IMR-90 (cell line): ENCODE data around the gene NFATC1. TPM values are rescaled to one million over a fixed set of nuclear protein-coding genes. Genes with fewer than 3 reads are reported as not detected.

Experiments
- ATAC-seq: fragments of 200-7000 bp; cut with Tn5 transposase; 2 replicates; pipeline ENCODE4 v1.9.1; 2020; ENCODE audit warnings: low read depth, mild to moderate bottlenecking, moderate library complexity
- BruUV-seq: library from RNA; stranded (reverse); fragments of 400-500 nt; replicated peaks from 2 replicates; lab custom pipeline; 2021; lab: Mats Ljungman, UMichigan
- CTCF ChIA-PET: fragments of 300-600 bp; formaldehyde crosslinking; extraction: SDS; loops from one replicate; lab custom pipeline; 2021; ENCODE audit warnings: antibody characterized with exemption; lab: Yijun Ruan, JAX
- POLR2A ChIA-PET: fragments of 300-600 bp; sonication (Branson Sonifier 250); formaldehyde crosslinking; loops from one replicate; lab custom pipeline; 2022; ENCODE audit warnings: antibody characterized with exemption; ENCODE audit not compliant: unreplicated experiment; lab: Charles Lee
- DNase-seq: peaks from one replicate; pipeline ENCODE4 v3.0.0; 2013
- H2AFZ ChIP-seq: replicated peaks from 2 replicates; pipeline ENCODE3; 2013; ENCODE audit warnings: low read length, mild to moderate bottlenecking; ENCODE audit not compliant: poor library complexity
- H2AK5ac ChIP-seq: 2 replicates; pipeline ENCODE4 v1.6.1; 2013; ENCODE audit warnings: low read depth, low read length, inconsistent platforms
- H2AK9ac ChIP-seq: replicated peaks from 2 replicates; pipeline ENCODE3; 2013; ENCODE audit warnings: mild to moderate bottlenecking, low read depth, low read length, moderate library complexity; ENCODE audit not compliant: poor library complexity
- H2BK120ac ChIP-seq: 2 replicates; pipeline ENCODE4 v1.6.1; 2013; ENCODE audit warnings: low read depth, low read length, inconsistent platforms
- H2BK15ac ChIP-seq: 3 replicates; pipeline ENCODE4 v1.6.1; 2013; ENCODE audit warnings: low read depth, low read length, inconsistent platforms
- H2BK20ac ChIP-seq: 2 replicates; pipeline ENCODE4 v1.6.1; 2013; ENCODE audit warnings: low read depth, mild to moderate bottlenecking, inconsistent platforms, low read length, moderate library complexity
- H2BK5ac ChIP-seq: 2 replicates; pipeline ENCODE4 v1.6.1; 2013; ENCODE audit warnings: mild to moderate bottlenecking, low read depth, low read length, inconsistent platforms; ENCODE audit not compliant: poor library complexity, severe bottlenecking
- H3K14ac ChIP-seq: replicated peaks from 2 replicates; pipeline ENCODE4 v1.6.1; 2013; ENCODE audit warnings: low read depth, low read length, inconsistent platforms
- H3K18ac ChIP-seq: 2 replicates; pipeline ENCODE4 v1.6.1; 2013; ENCODE audit warnings: low read depth, low read length, control low read depth
- H3K23ac ChIP-seq: 2 replicates; pipeline ENCODE4 v1.6.1; 2013; ENCODE audit warnings: low read depth, low read length, inconsistent platforms
- H3K27ac ChIP-seq: 2 replicates; pipeline ENCODE4 v1.5.1; 2013; ENCODE audit warnings: mild to moderate bottlenecking, control low read depth, low read length; ENCODE audit not compliant: insufficient read depth
- H3K27me3 ChIP-seq: 2 replicates; pipeline ENCODE4 v1.6.1; 2013; ENCODE audit warnings: low read length; ENCODE audit not compliant: control insufficient read depth, insufficient read depth
- H3K36me3 ChIP-seq: 2 replicates; pipeline ENCODE4 v1.6.1; 2013; ENCODE audit warnings: low read length, mixed read lengths; ENCODE audit not compliant: control insufficient read depth, insufficient read depth
- H3K4ac ChIP-seq: 2 replicates; pipeline ENCODE4 v1.6.1; 2013; ENCODE audit warnings: low read depth, low read length, inconsistent platforms
- H3K4me1 ChIP-seq: 2 replicates; pipeline ENCODE4 v1.6.1; 2013; ENCODE audit warnings: low read length, mixed read lengths; ENCODE audit not compliant: control insufficient read depth, insufficient read depth
- H3K4me2 ChIP-seq: 2 replicates; pipeline ENCODE4 v1.6.1; 2013; ENCODE audit warnings: low read depth, mild to moderate bottlenecking, control low read depth, low read length, moderate library complexity
- H3K4me3 ChIP-seq: 2 replicates; pipeline ENCODE4 v1.5.1; 2013; ENCODE audit warnings: low read depth, mild to moderate bottlenecking, control low read depth, low read length, moderate library complexity; ENCODE audit not compliant: insufficient read depth
- H3K56ac ChIP-seq: 2 replicates; pipeline ENCODE4 v1.6.1; 2013; ENCODE audit warnings: low read length, inconsistent platforms; ENCODE audit not compliant: insufficient read depth; ENCODE audit errors: extremely low read depth
- H3K79me1 ChIP-seq, 2 experiments: 2 replicates each; pipeline ENCODE4 v1.6.1; 2013; ENCODE audit warnings: low read length in 2 of 2, inconsistent platforms in 1 of 2, low read depth in 1 of 2
- H3K9ac ChIP-seq: 2 replicates; pipeline ENCODE4 v1.6.1; 2013; ENCODE audit warnings: low read depth, low read length, control low read depth
- H3K9me1 ChIP-seq: 2 replicates; pipeline ENCODE4 v1.6.1; 2013; ENCODE audit warnings: low read length, inconsistent platforms; ENCODE audit not compliant: insufficient read depth
- H3K9me3 ChIP-seq: 2 replicates; pipeline ENCODE4 v1.6.1; 2013; ENCODE audit warnings: low read length; ENCODE audit not compliant: control insufficient read depth, insufficient read depth
- H4K20me1 ChIP-seq: 2 replicates; pipeline ENCODE4 v1.6.1; 2013; ENCODE audit warnings: low read length, inconsistent platforms; ENCODE audit not compliant: insufficient read depth
- H4K5ac ChIP-seq: 2 replicates; pipeline ENCODE4 v1.6.1; 2013; ENCODE audit warnings: mild to moderate bottlenecking, low read depth, low read length, control low read depth
- H4K8ac ChIP-seq, 2 experiments: 2 replicates each; pipeline ENCODE4 v1.6.1; 2013; ENCODE audit warnings: low read depth in 2 of 2, low read length in 2 of 2, control low read depth in 1 of 2, inconsistent platforms in 1 of 2
- H4K91ac ChIP-seq: 2 replicates; pipeline ENCODE4 v1.6.1; 2013; ENCODE audit warnings: low read depth, low read length, inconsistent platforms; ENCODE audit not compliant: insufficient read depth
- BHLHE40 ChIP-seq: fragments of 150-350 bp; IDR thresholded peaks from 2 replicates; pipeline ENCODE4 v1.6.1; 2016; ENCODE audit warnings: mild to moderate bottlenecking, low read depth, low read length
- CEBPB ChIP-seq: IDR thresholded peaks from 2 replicates; pipeline ENCODE4 v1.6.1; 2012; ENCODE audit warnings: low read depth, low read length, improper control_type of control experiment
- CHD1 ChIP-seq: IDR thresholded peaks from 2 replicates; pipeline ENCODE4 v1.6.1; 2012; ENCODE audit warnings: low read depth, low read length, improper control_type of control experiment
- CTCF ChIP-seq: conservative IDR thresholded peaks from 2 replicates; pipeline ENCODE4 v1.5.1; 2012; ENCODE audit warnings: mild to moderate bottlenecking, low read depth, low read length, improper control_type of control experiment
- ELK1 ChIP-seq: fragments of 150-350 bp; IDR thresholded peaks from 2 replicates; pipeline ENCODE4 v1.6.1; 2016; ENCODE audit warnings: low read depth, mild to moderate bottlenecking, low read length, moderate library complexity, borderline replicate concordance
- FOS ChIP-seq: fragments of 150-350 bp; IDR thresholded peaks from 2 replicates; pipeline ENCODE4 v1.6.1; 2016; ENCODE audit warnings: low read depth, low read length
- MAZ ChIP-seq: IDR thresholded peaks from 2 replicates; pipeline ENCODE4 v1.6.1; 2012; ENCODE audit warnings: low read depth, mild to moderate bottlenecking, low read length, improper control_type of control experiment, moderate library complexity, borderline replicate concordance
- MXI1 ChIP-seq: IDR thresholded peaks from 2 replicates; pipeline ENCODE4 v1.6.1; 2012; ENCODE audit warnings: low read depth, mild to moderate bottlenecking, low read length, moderate library complexity, borderline replicate concordance
- NFE2L2 ChIP-seq: fragments of 150-350 bp; IDR thresholded peaks from 2 replicates; pipeline ENCODE4 v1.6.1; 2016; ENCODE audit warnings: low read depth, mild to moderate bottlenecking, low read length
- POLR2A ChIP-seq: IDR thresholded peaks from 2 replicates; pipeline ENCODE4 v1.6.1; 2012; ENCODE audit warnings: mild to moderate bottlenecking, low read depth, low read length
- RAD21 ChIP-seq: IDR thresholded peaks from 2 replicates; pipeline ENCODE4 v1.6.1; 2012; ENCODE audit warnings: low read length, improper control_type of control experiment
- RCOR1 ChIP-seq: IDR thresholded peaks from 2 replicates; pipeline ENCODE4 v1.6.1; 2012; ENCODE audit warnings: mild to moderate bottlenecking, low read length, improper control_type of control experiment; ENCODE audit not compliant: insufficient replicate concordance
- RFX5 ChIP-seq: IDR thresholded peaks from 2 replicates; pipeline ENCODE4 v1.8.0; 2012; ENCODE audit warnings: low read depth, mild to moderate bottlenecking, low read length, moderate library complexity
- USF2 ChIP-seq: fragments of 150-350 bp; IDR thresholded peaks from 2 replicates; pipeline ENCODE4 v1.6.1; 2017; ENCODE audit warnings: mild to moderate bottlenecking, antibody characterized with exemption, low read length, low read depth
- WGBS, 2 experiments: methylation state at CpG; one replicate each; pipeline versions ENCODE4 v1.1.5 to v1.1.7; 2013; ENCODE audit warnings: missing lambda C conversion rate in 2 of 2; ENCODE audit not compliant: insufficient read length in 1 of 2; ENCODE audit errors: extremely low coverage in 2 of 2; 5-methylcytosine and 5-hydroxymethylcytosine counted together
- dilution Hi-C: fragments of 300-500 bp; cut with HindIII; formaldehyde crosslinking; loops from one replicate; pipeline ENCODE4 v1.14.3; 2018; ENCODE audit warnings: low sequenced_read_pairs; ENCODE audit not compliant: unreplicated experiment
- in situ Hi-C: fragments of 300-500 bp; cut with MboI; formaldehyde crosslinking; loops from 3 replicates; pipeline ENCODE4 v1.14.3; 2019; ENCODE audit warnings: low sequenced_read_pairs, inconsistent platforms, mixed read lengths
- intact Hi-C: fragments of 100-400 bp; cut with micrococcal nuclease; formaldehyde crosslinking; loops from 2 replicates; pipeline ENCODE4 v1.10.0; 2022
- polyA plus RNA-seq, 3 experiments: library from polyadenylated mRNA; depleted of rRNA; stranded (reverse); fragments of >200 nt; gene quantifications; 2 replicates each; pipeline ENCODE4 v1.2.3, GENCODE V29; 2012; ENCODE audit warnings: low replicate concordance in 1 of 3
- total RNA-seq: library from RNA; depleted of rRNA; stranded (reverse); fragments of >200 nt; gene quantifications from 2 replicates; pipeline ENCODE4 v1.2.3, GENCODE V29; 2012

The NFATC1 gene
- total and polyA plus RNA-seq, 2 of the 4 experiments (the other 2 are of a cell fraction), result 0.36 to 1.8 TPM

- no peak overlapping the region for H3K9ac ChIP-seq
- dilution Hi-C loops (no loop called here), in situ Hi-C loops (no loop called here), intact Hi-C loops (no loop called here)
- H2AFZ ChIP-seq, result peak overlapping the region; percentile 21
- no peak overlapping the region for H2BK20ac ChIP-seq
- H3K14ac ChIP-seq, result no peak overlapping the region
- ChIA-PET POLR2A (no interaction called here), CTCF (no interaction called here)
- no peak overlapping the region for H3K4me3 ChIP-seq
- H4K91ac ChIP-seq, result no peak overlapping the region
- no peak overlapping the region for H2BK120ac ChIP-seq
- H3K27me3 ChIP-seq, result no peaks in the 10 kb centered on the region
- WGBS, 2 experiments, result 85% methylated on average over 17 of the region's 30 CpGs; no CpG with 5 or more reads in 1 of the 2 experiments
- no peaks in the 10 kb centered on the region for H4K20me1 ChIP-seq
- H4K5ac ChIP-seq, result no peak overlapping the region
- no peak overlapping the region for H4K8ac ChIP-seq
- H3K9me3 ChIP-seq, result no peaks in the 10 kb centered on the region
- BruUV-seq, result no TSS peak
- no peak overlapping the region for H3K27ac ChIP-seq
- TF ChIP-seq USF2, result no peak
- TF ChIP-seq NFE2L2, result no peak
- TF ChIP-seq CEBPB, result no peak
- TF ChIP-seq RFX5, result no peak
- TF ChIP-seq FOS, result no peak
- TF ChIP-seq CHD1, result no peak
- TF ChIP-seq BHLHE40, result no peak
- no peak for TF ChIP-seq ELK1
- no peak for TF ChIP-seq POLR2A
- no peak for TF ChIP-seq CTCF
- TF ChIP-seq MXI1, result no peak
- no peak for TF ChIP-seq RCOR1
- TF ChIP-seq MAZ, result no peak
- no peak for TF ChIP-seq RAD21
- H3K79me1 ChIP-seq, result no peaks in the 10 kb centered on the region
- H3K4me1 ChIP-seq, result no peaks in the 10 kb centered on the region; the same call in 1 of the 2 replicates
- H2AK9ac ChIP-seq, result no peak overlapping the region
- no peak overlapping the region for H3K18ac ChIP-seq
- no peaks in the 10 kb centered on the region for H3K9me1 ChIP-seq
- peaks cover 4% of the 10 kb centered on the region; the same call in 1 of the 2 replicates for H3K36me3 ChIP-seq
- ATAC-seq (no peak), DNase-seq (no peak)
- H3K4me2 ChIP-seq, result no peak overlapping the region
- no peak overlapping the region for H3K23ac ChIP-seq
- H2BK15ac ChIP-seq, result no peak overlapping the region
- H2AK5ac ChIP-seq, result no peak overlapping the region
- H3K4ac ChIP-seq, result no peak overlapping the region
- no peak overlapping the region for H2BK5ac ChIP-seq
- H3K56ac ChIP-seq, result no peak overlapping the region
Observed at GRCh38 chr18:79424008-79424565, 28.4 kb downstream of the NFATC1 start.
